Activated CD4-positive, alpha-beta T cell treated with anti-CD3 and anti-CD28 coated beads for 36 hours (primary cell): ENCODE data around the gene MB. TPM values are rescaled to one million over a fixed set of nuclear protein-coding genes. Genes with fewer than 3 reads are reported as not detected.
A peak's percentile ranks its signal among the peaks of the same experiment; 100 is the strongest.

ENCODE experiments used
- ATAC-seq: fragments of 200-7000 bp; cut with Tn5 transposase; one replicate; pipeline ENCODE4 v1.10.0; 2021; ENCODE audit warnings: mild to moderate bottlenecking, moderate library complexity
- CTCF ChIA-PET: fragments of 350-600 bp; sonication (Branson Sonifier 250); formaldehyde crosslinking; loops from one replicate; lab custom pipeline; 2021; ENCODE audit warnings: antibody characterized with exemption; lab: Charles Lee
- POLR2A ChIA-PET: fragments of 350-600 bp; sonication (Branson Sonifier 250); formaldehyde crosslinking; loops from one replicate; lab custom pipeline; 2021; ENCODE audit warnings: antibody characterized with exemption, inconsistent platforms; lab: Charles Lee
- DNase-seq: peaks from one replicate; pipeline ENCODE4 v3.0.0-alpha.2; 2020
- H3K27ac Mint-ChIP-seq: one replicate; pipeline ENCODE4 v1.8.0; 2021; ENCODE audit warnings: mixed read lengths
- H3K27me3 Mint-ChIP-seq: one replicate; pipeline ENCODE4 v1.8.0; 2021; ENCODE audit warnings: mixed read lengths
- H3K36me3 Mint-ChIP-seq: one replicate; pipeline ENCODE4 v1.8.0; 2021; ENCODE audit warnings: low read depth, mixed read lengths
- H3K4me1 Mint-ChIP-seq: one replicate; pipeline ENCODE4 v1.8.0; 2021; ENCODE audit warnings: mixed read lengths
- H3K4me3 Mint-ChIP-seq: one replicate; pipeline ENCODE4 v1.8.0; 2021; ENCODE audit warnings: mild to moderate bottlenecking, moderate library complexity, mixed read lengths
- H3K9me3 Mint-ChIP-seq: one replicate; pipeline ENCODE4 v1.8.0; 2021; ENCODE audit warnings: low read depth, mixed read lengths
- intact Hi-C, 2 experiments: fragments of 100-400 bp; cut with DNase I in 1 of 2; cut with micrococcal nuclease in 1 of 2; formaldehyde crosslinking; loops; one replicate each; pipeline versions ENCODE4 v1.14.2 to v1.15.1; 2022 to 2024; cut with DNase I, micrococcal nuclease
- total RNA-seq, 2 experiments: library from RNA; stranded (reverse); gene quantifications; one replicate each; pipeline ENCODE4 v1.2.3, GENCODE V29; 2021

MB gene
- total RNA-seq, 2 experiments from 2014 or later = not detected

GRCh38 chr22:35582861-35583670, 34.1 kb downstream of the MB start:
- ChIA-PET CTCF (interaction anchor here (0.6 to 3.2 kb wide), 19 partner anchors 9 to 634 kb away, joined by 3 to 21 read pairs (median 3); partner anchors contain the start of gene RASD2), POLR2A (no interaction called here)
- ATAC-seq = peak; percentile 80
- no peak overlapping the region for H3K4me3 Mint-ChIP-seq
- H3K36me3 Mint-ChIP-seq = no peaks in the 10 kb centered on the region
- H3K9me3 Mint-ChIP-seq = no peaks in the 10 kb centered on the region
- H3K27ac Mint-ChIP-seq = no peak overlapping the region
- no peaks in the 10 kb centered on the region for H3K4me1 Mint-ChIP-seq
- DNase-seq = peak; percentile 66
- H3K27me3 Mint-ChIP-seq = peaks cover 4% of the 10 kb centered on the region
- intact Hi-C loops = loop anchor here (1.0 to 2.0 kb wide), 3 partner anchors 152 to 233 kb away; no protein-coding TSS in a partner anchor

- no peak for ATAC-seq
- Mint-ChIP-seq H3K9me3 (no peaks in the 10 kb centered on the region), H3K27ac (no peak overlapping the region), H3K36me3 (no peaks in the 10 kb centered on the region), H3K27me3 (peaks cover 4% of the 10 kb centered on the region), H3K4me3 (no peak overlapping the region), H3K4me1 (no peaks in the 10 kb centered on the region)
- DNase-seq = no peak
- ChIA-PET POLR2A (interaction anchor here (0.6 kb wide), 1 partner anchor 110 kb away, joined by 6 read pairs; no protein-coding TSS in a partner anchor), CTCF (interaction anchor here (0.6 to 3.2 kb wide), 11 partner anchors 9 to 1209 kb away, joined by 3 to 21 read pairs (median 3); no protein-coding TSS in a partner anchor)
- intact Hi-C loops = loop anchor here in 1 of 2 experiments (2.0 kb wide), 1 partner anchor 152 kb away; no protein-coding TSS in a partner anchor
Measured at GRCh38 chr22:35582218-35582860, 34.8 kb downstream of the MB start.

- Mint-ChIP-seq H3K27ac (no peak overlapping the region), H3K36me3 (no peaks in the 10 kb centered on the region), H3K4me3 (no peak overlapping the region), H3K4me1 (no peaks in the 10 kb centered on the region), H3K9me3 (no peaks in the 10 kb centered on the region), H3K27me3 (peaks cover 4% of the 10 kb centered on the region)
- POLR2A ChIA-PET = no interaction called here
- ATAC-seq = no peak
- intact Hi-C loops = no loop called here
- DNase-seq = no peak
- CTCF ChIA-PET = interaction anchor here (0.6 to 3.2 kb wide), 4 partner anchors 12 to 271 kb away, joined by 3 to 21 read pairs (median 3); no protein-coding TSS in a partner anchor
Measured at GRCh38 chr22:35581023-35581413, 36.1 kb downstream of the MB start.

GRCh38 chr22:35580351-35581022, 36.6 kb downstream of the MB start:
- no peaks in the 10 kb centered on the region for H3K36me3 Mint-ChIP-seq
- intact Hi-C loops = no loop called here

GRCh38 chr22:35578836-35579575, 38.1 kb downstream of the MB start:
- CTCF ChIA-PET = no interaction called here
- Mint-ChIP-seq H3K4me3 (no peak overlapping the region), H3K27ac (no peak overlapping the region)

More at GRCh38 chr22:35580351-35581022, 36.6 kb downstream of the MB start:
- Mint-ChIP-seq H3K9me3 (no peaks in the 10 kb centered on the region), H3K4me3 (no peak overlapping the region), H3K27ac (no peak overlapping the region), H3K4me1 (no peaks in the 10 kb centered on the region), H3K27me3 (peaks cover 4% of the 10 kb centered on the region)
- POLR2A ChIA-PET = no interaction called here
- CTCF ChIA-PET = interaction anchor here (0.6 to 3.2 kb wide), 3 partner anchors 12 to 229 kb away, joined by 3 to 21 read pairs (median 3); no protein-coding TSS in a partner anchor
- ATAC-seq (no peak), DNase-seq (no peak)

GRCh38 chr22:35577799-35578659, 39.1 kb downstream of the MB start:
- Mint-ChIP-seq H3K27me3 (no peaks in the 10 kb centered on the region), H3K27ac (no peak overlapping the region), H3K9me3 (no peaks in the 10 kb centered on the region), H3K4me1 (no peaks in the 10 kb centered on the region), H3K36me3 (no peaks in the 10 kb centered on the region), H3K4me3 (no peak overlapping the region)
- ChIA-PET POLR2A (no interaction called here), CTCF (interaction anchor here (0.7 kb wide), 1 partner anchor 112 kb away, joined by 3 read pairs; no protein-coding TSS in a partner anchor)
- intact Hi-C loops = no loop called here
- ATAC-seq (no peak), DNase-seq (no peak)

More at GRCh38 chr22:35578836-35579575, 38.1 kb downstream of the MB start:
- ATAC-seq (no peak), DNase-seq (no peak)
- intact Hi-C loops = no loop called here
- peaks cover 4% of the 10 kb centered on the region for H3K27me3 Mint-ChIP-seq
- H3K4me1 Mint-ChIP-seq = no peaks in the 10 kb centered on the region
- POLR2A ChIA-PET = no interaction called here
- H3K36me3 Mint-ChIP-seq = no peaks in the 10 kb centered on the region
- H3K9me3 Mint-ChIP-seq = no peaks in the 10 kb centered on the region

- CTCF ChIA-PET = interaction anchor here (0.7 kb wide), 1 partner anchor 24 kb away, joined by 5 read pairs; no protein-coding TSS in a partner anchor
- ATAC-seq = no peak
- H3K27ac Mint-ChIP-seq = no peak overlapping the region
- no peaks in the 10 kb centered on the region for H3K4me1 Mint-ChIP-seq
- intact Hi-C loops = no loop called here
- H3K4me3 Mint-ChIP-seq = no peak overlapping the region
- H3K27me3 Mint-ChIP-seq = no peaks in the 10 kb centered on the region
- H3K36me3 Mint-ChIP-seq = no peaks in the 10 kb centered on the region
- no peak for DNase-seq
- POLR2A ChIA-PET = no interaction called here
- no peaks in the 10 kb centered on the region for H3K9me3 Mint-ChIP-seq
Measured at GRCh38 chr22:35576671-35577070, 40.5 kb downstream of the MB start.

GRCh38 chr22:35575116-35575748, 41.9 kb downstream of the MB start:
- ATAC-seq = no peak
- POLR2A ChIA-PET = no interaction called here
- H3K27ac Mint-ChIP-seq = no peak overlapping the region

GRCh38 chr22:35572556-35572955, 44.6 kb downstream of the MB start:
- DNase-seq (no peak), ATAC-seq (no peak)
- no peaks in the 10 kb centered on the region for H3K4me1 Mint-ChIP-seq
- intact Hi-C loops = no loop called here
- H3K36me3 Mint-ChIP-seq = no peaks in the 10 kb centered on the region
- no peaks in the 10 kb centered on the region for H3K27me3 Mint-ChIP-seq
- POLR2A ChIA-PET = no interaction called here
- H3K27ac Mint-ChIP-seq = no peak overlapping the region
- H3K9me3 Mint-ChIP-seq = no peaks in the 10 kb centered on the region
- H3K4me3 Mint-ChIP-seq = no peak overlapping the region
- CTCF ChIA-PET = no interaction called here

More at GRCh38 chr22:35575116-35575748, 41.9 kb downstream of the MB start:
- Mint-ChIP-seq H3K4me3 (no peak overlapping the region), H3K9me3 (no peaks in the 10 kb centered on the region), H3K27me3 (no peaks in the 10 kb centered on the region), H3K36me3 (no peaks in the 10 kb centered on the region), H3K4me1 (no peaks in the 10 kb centered on the region)
- no peak for DNase-seq
- intact Hi-C loops = no loop called here
- CTCF ChIA-PET = interaction anchor here (0.6 to 1.0 kb wide), 3 partner anchors 215 to 491 kb away, joined by 3 read pairs; no protein-coding TSS in a partner anchor
